ENCODE results near the gene ADAMTSL1.

DNA sequence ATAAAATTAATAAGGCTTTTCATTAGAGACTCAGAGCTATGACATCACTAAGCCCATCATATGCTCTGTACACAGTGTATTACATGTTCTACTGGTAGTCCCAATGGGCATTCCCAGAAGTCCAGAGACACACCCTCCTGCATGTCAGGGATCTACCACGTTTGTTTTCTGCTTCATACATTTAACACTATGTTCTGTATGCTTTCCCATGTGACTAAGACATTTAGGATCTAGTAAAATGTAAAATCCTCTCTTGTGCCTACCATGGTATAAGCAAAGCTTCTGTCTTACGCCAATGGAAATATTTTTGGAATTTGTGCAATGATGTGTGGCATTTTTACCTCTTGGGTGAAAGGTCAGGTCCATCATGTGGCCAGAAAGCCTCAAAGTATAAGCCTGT lies 192.4 kb downstream of the ADAMTSL1 start:
- TF ChIP-seq, protein P1, sequence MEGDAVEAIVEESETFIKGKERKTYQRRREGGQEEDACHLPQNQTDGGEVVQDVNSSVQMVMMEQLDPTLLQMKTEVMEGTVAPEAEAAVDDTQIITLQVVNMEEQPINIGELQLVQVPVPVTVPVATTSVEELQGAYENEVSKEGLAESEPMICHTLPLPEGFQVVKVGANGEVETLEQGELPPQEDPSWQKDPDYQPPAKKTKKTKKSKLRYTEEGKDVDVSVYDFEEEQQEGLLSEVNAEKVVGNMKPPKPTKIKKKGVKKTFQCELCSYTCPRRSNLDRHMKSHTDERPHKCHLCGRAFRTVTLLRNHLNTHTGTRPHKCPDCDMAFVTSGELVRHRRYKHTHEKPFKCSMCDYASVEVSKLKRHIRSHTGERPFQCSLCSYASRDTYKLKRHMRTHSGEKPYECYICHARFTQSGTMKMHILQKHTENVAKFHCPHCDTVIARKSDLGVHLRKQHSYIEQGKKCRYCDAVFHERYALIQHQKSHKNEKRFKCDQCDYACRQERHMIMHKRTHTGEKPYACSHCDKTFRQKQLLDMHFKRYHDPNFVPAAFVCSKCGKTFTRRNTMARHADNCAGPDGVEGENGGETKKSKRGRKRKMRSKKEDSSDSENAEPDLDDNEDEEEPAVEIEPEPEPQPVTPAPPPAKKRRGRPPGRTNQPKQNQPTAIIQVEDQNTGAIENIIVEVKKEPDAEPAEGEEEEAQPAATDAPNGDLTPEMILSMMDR (IDR thresholded peaks at IDR 0.05), result no peak
- TF ChIP-seq POLR2A (IDR thresholded peaks at IDR 0.05), result no peak

All from suprapubic skin (tissue), 3 donors.